ENCODE measurements around the gene GLIS1.

Gene GLIS1

GRCh38 chr1:53542551-53542950, 196.4 kb downstream of the GLIS1 start:
- no peak for DNase-seq

DNA sequence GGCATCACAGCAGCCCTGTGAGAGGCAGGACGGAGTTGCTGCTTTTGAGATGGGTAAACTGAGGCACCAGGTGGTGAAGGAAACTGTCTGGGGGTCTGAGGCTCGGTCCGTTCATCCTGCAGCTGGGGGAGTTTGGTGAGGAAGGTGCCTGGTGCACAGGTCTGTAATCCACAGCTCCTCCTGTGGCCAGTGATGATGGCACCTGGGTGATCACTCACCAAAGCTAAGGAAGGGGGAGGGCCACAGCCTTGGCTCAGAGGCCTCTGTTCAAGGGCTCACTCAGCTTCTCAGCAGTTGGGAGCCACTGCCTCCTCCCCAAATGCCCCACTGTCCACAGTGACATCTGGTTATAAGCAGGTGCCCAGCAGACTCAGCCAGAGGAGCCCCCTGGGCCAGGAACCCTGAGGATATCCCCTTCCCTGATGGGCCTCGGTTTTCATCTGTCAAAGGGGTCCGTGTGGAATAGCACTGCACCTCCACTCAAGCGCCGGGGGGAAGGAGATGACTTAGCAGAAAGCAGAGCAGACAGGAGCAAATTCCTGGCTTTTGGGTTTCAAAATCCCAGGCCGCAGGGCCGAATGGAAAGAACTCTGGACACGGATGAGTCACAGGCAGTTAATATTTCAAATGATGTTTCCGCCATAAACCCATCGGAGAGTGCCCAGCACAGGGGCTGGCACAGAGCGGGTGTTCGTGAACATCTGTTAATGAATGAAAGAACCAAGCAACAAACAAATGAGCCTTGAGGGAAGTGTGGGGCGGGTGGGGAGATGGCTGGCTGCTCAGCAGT, 197.0 kb downstream of the GLIS1 start:
- DNase-seq, result no peak

DNA sequence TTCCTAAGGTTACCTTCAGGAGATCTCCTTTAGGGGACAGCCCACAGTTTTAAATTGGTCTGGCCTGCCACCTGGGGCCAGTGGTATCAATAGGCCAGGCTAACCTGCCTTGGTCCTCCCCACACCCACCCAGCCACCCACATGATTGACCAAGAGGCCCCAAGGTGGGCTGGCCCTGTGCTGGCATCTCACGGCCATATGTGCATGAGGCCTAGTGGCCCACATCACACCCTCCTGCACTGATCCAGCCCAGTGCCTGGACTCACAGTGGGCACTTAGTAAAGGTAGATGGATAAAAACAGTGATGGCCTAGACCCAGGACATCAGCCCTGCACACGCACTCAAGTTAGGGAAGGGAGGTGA, 197.7 kb downstream of the GLIS1 start:
- DNase-seq, result no peak

- DNase-seq, result no peak
Observed at GRCh38 chr1:53540604-53541262, 198.2 kb downstream of the GLIS1 start.

- no peak for DNase-seq
Observed at GRCh38 chr1:53539711-53540603, 199.0 kb downstream of the GLIS1 start.

DNA sequence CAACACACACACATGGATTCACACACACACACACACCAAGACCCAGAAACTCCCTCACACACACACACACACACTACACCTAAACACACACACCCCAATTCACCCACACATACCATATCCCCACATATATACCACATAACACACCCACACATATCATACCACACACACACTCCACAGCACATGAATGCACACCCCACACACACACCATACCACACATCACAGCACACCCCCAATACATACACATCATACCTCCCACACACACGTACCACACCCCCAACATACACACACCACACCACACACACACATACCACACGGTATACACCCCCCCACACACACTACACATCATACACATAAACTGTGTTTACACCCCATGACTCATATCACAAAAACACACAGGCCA, 199.7 kb downstream of the GLIS1 start:
- no peak for DNase-seq

DNA sequence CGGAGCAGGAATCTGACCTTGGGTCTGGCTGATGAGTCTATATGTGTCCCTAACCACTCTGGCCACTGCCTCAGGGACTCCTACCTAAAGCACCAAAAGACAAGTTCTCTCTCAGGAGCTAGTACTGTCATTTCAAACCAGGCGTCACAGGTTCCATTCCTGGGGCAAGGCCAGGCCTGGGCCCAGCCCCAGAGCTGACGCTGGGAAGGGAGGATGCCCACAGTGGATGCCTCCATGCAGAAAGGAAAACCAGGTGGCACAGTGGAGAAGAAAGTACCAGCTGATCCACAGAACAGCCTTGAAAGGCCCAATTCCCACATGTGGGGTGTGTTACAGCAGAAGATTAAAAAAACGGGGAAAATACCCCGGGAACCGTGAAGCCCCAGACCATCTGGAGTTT, 202.4 kb downstream of the GLIS1 start:
- no peak for DNase-seq

DNA sequence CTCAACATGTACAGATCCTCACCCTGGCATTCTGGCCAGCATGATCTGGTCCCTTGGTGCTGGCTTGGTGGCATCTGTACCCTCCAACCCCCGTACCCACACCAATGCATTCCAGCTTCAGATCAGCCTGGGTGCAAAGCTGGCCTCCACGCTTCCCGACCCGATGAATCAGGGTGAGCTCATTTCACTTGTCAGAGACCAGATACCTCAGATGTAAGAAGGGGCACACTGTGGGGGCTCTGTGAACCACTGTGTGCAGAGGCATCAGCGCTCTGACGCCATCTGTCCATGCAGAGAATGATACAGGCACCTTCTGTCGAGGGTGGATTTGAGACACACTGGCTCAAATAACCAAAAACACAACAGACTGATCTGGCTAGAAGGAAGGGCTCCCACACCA, 203.1 kb downstream of the GLIS1 start:
- DNase-seq, result no peak

- no peak for DNase-seq
Observed at GRCh38 chr1:53535226-53535625, 203.7 kb downstream of the GLIS1 start.

GRCh38 chr1:53532912-53533311, 206.1 kb downstream of the GLIS1 start:
- DNase-seq, result no peak

GRCh38 chr1:53532377-53532776, 206.6 kb downstream of the GLIS1 start:
- DNase-seq, result no peak

DNA sequence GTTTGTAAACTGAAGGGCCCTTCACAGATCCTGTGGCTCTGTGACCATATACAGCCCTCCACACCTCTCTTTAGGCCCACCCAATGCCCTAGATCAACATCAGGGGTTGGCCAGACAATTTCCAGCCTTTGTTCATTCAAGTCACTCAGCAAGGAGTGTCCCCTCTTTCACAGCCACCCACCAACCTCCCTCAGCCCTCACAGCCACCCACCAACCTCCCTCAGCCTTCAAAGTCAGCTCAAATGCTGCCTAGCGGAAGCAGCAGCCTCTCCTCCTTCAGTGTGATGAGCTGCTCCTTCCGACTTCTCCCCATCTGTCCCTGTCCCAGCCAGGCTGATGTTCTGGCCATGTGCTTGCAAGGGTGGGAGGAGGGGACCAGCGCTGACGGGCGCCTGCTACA, 208.4 kb downstream of the GLIS1 start:
- no peak for DNase-seq

GRCh38 chr1:53529555-53529954, 209.4 kb downstream of the GLIS1 start:
- no peak for DNase-seq

DNA sequence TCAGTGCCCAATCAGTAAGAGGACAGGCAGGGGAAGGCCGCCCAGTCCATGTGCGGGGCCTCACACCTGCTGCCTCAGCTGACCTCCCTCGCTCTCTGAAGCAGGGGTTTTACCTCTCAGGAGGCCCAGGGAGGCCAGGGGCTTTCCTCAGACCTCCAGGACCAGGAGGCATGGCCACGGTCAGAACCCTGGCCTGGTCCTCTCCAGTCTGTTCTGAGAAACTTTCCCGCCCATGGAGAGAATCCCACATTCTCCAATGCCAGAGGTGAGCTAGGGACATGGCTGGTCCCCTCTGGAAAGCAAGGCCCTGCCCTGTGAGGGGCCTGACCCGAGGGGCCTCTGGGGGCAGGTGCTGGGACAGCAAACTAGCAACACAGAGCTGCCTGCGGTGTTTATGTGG, 211.6 kb downstream of the GLIS1 start:
- DNase-seq, result no peak

- DNase-seq, result no peak
Observed at GRCh38 chr1:53526451-53527101, 212.4 kb downstream of the GLIS1 start.

DNA sequence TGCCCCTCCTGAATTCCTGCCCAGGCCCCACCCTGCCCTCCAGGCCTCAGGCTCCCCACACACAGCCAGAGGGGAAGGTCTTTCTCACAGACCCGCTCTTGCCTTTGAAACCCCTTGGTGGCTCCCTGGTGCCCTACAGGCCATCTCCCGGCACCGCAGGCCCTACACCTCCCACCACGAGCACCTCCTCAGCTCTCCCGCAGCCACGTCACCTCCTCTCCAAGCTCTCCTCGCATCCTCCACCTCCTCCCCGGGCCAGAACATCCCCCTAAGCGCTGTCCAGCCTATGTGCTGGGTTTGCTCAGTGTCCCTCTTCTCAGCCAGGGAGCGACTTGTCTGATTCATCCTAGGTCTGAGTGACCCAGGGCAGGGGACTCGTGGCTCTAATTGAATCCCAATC, 213.4 kb downstream of the GLIS1 start:
- no peak for DNase-seq

DNA sequence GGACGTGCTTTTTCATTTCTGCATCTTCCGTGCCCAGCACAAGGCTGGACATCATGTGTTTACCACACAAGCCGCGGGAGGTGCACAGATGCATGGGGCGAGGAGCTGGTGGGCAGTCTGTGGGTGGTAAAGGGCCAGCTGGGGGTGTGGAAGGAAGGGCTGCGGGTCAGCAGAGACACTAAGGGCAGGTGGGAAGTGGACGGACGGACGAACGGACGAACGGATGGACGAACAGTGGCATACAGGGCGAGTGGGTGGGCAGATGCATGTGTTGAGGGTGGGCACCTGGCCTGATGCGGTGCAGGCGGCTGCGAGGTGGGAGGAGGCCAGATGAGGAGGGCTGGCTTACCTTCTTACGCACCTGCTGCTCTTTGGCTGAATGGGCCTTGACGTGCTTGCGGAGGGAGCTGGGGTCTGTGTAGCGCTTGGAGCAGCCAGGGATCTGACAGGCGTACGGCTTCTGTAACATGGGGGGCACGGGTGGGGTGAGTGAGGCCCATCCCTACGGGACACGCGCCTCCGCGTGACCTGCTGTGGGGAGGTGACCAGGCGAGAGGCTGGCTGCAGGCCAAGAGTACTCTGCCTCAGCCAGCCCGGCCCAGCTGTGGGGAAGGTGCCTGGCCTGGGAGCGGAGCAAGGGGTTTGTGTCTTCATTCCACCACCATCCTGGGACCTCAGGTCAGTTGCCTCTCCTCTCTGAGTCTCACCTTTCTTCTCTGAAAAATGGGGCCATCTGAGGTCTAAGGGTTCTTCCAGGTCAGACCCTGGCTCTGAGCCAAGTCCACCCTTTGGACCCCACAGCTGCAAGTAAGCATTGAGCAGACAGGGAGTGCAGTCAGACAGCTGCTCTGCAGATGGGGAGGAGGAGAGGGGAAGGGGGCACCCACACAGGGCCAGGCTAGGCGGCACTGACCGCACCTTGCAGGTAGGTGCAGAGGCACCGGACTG, 214.3 kb downstream of the GLIS1 start:
- no peak for DNase-seq

DNA sequence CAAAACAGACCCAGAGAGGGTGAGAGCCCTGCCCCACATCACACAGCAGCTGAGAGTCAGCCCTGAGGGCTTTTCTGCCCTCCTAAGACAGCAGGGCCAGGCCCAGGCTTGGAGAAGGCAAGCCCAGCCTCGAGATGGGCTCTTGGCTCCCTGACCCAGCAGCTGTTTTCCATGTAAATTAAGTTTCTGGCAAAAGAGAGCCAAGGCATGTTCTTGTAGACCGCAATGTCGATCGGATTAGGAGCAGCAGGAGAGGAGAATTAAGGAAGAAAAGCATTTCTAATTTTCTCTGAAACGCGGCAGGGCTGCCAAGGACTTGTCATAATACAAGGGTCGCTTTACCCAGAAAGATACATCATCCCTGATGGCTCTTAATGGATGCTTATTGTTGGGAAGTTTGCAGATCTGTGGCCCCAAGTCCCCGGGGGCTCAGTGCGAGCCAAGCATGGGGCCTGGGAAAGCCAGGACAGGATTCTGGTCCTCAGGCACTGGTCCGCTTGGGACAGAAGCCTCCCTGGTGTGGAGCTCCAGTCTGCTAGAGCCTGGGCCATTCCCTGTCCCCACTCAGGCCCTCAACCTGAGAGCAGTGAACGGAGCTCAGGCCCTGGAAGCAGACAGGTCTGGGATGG, 216.9 kb downstream of the GLIS1 start:
- DNase-seq, result no peak

GRCh38 chr1:53520481-53520880, 218.5 kb downstream of the GLIS1 start:
- DNase-seq, result no peak

DNA sequence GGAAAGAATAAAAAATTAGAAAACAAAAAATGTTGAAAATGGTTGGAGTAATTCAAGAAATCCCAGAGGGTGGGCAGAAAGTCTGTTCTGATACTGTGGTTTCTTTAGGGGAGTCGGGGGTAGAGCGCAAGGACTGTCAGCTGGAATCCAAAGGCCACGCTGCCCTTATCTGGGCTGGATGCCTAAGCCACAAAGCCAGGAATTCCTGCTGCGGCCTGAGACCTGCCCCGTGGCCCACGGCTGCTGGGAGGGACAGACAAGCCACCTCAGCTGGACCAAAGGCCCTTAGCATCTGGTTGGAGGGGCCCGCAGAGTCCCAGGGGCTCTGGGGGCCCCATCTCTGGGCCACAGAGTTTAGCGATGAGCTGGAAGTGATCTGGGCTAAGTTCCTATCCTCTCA, 219.5 kb downstream of the GLIS1 start:
- DNase-seq, result no peak

- no peak for DNase-seq
Observed at GRCh38 chr1:53518775-53519174, 220.2 kb downstream of the GLIS1 start.
